Activated naive CD4-positive, alpha-beta T cell treated with anti-CD3 and anti-CD28 coated beads, Interleukin-2, amount 50 U/mL, for 24 hours (primary cell): Measurements from ENCODE around the gene HSF2BP.
"Not testable (repeated sequence)": the region's sequence is repeated elsewhere in the genome, so short reads cannot be mapped to it uniquely, and the experiment has no call there.

ENCODE experiments used
- H3K27ac Mint-ChIP-seq: one replicate; pipeline ENCODE4 v1.8.0; 2021; ENCODE audit warnings: mild to moderate bottlenecking, mixed read lengths
- H3K27me3 Mint-ChIP-seq: one replicate; pipeline ENCODE4 v1.8.0; 2021; ENCODE audit warnings: mixed read lengths
- H3K36me3 Mint-ChIP-seq: one replicate; pipeline ENCODE4 v1.8.0; 2021; ENCODE audit warnings: mixed read lengths
- H3K4me1 Mint-ChIP-seq: one replicate; pipeline ENCODE4 v1.8.0; 2021; ENCODE audit warnings: mixed read lengths
- H3K4me3 Mint-ChIP-seq: one replicate; pipeline ENCODE4 v1.8.0; 2021; ENCODE audit warnings: mild to moderate bottlenecking, mixed read lengths
- H3K9me3 Mint-ChIP-seq: one replicate; pipeline ENCODE4 v1.8.0; 2021; ENCODE audit warnings: mixed read lengths

Gene HSF2BP

GRCh38 chr21:43585924-43586413, 73.3 kb downstream of the HSF2BP start:
- no peaks in the 10 kb centered on the region for H3K9me3 Mint-ChIP-seq
- no peaks in the 10 kb centered on the region for H3K4me1 Mint-ChIP-seq
- no peak overlapping the region for H3K27ac Mint-ChIP-seq
- no peak overlapping the region for H3K4me3 Mint-ChIP-seq
- peaks cover 1% of the 10 kb centered on the region for H3K36me3 Mint-ChIP-seq
- no peaks in the 10 kb centered on the region for H3K27me3 Mint-ChIP-seq

GRCh38 chr21:43585514-43585913, 73.8 kb downstream of the HSF2BP start:
- Mint-ChIP-seq H3K4me3 (no peak overlapping the region), H3K4me1 (no peaks in the 10 kb centered on the region), H3K27me3 (no peaks in the 10 kb centered on the region), H3K36me3 (peaks cover under 1% of the 10 kb centered on the region), H3K27ac (no peak overlapping the region), H3K9me3 (no peaks in the 10 kb centered on the region)

- H3K9me3 Mint-ChIP-seq = no peaks in the 10 kb centered on the region
- no peaks in the 10 kb centered on the region for H3K36me3 Mint-ChIP-seq
- no peaks in the 10 kb centered on the region for H3K27me3 Mint-ChIP-seq
- no peak overlapping the region for H3K27ac Mint-ChIP-seq
- no peaks in the 10 kb centered on the region for H3K4me1 Mint-ChIP-seq
- H3K4me3 Mint-ChIP-seq = no peak overlapping the region
These were observed 77.8 kb downstream of the HSF2BP start for GRCh38 chr21:43581453-43581852.

- H3K27ac Mint-ChIP-seq = no peak overlapping the region
- H3K27me3 Mint-ChIP-seq = no peaks in the 10 kb centered on the region
- no peaks in the 10 kb centered on the region for H3K9me3 Mint-ChIP-seq
- no peaks in the 10 kb centered on the region for H3K36me3 Mint-ChIP-seq
- no peak overlapping the region for H3K4me3 Mint-ChIP-seq
- no peaks in the 10 kb centered on the region for H3K4me1 Mint-ChIP-seq
These were observed 80.5 kb downstream of the HSF2BP start for GRCh38 chr21:43578677-43579303.

GRCh38 chr21:43575473-43575844, 83.8 kb downstream of the HSF2BP start:
- H3K4me3 Mint-ChIP-seq = no peak overlapping the region
- no peaks in the 10 kb centered on the region for H3K27me3 Mint-ChIP-seq
- H3K27ac Mint-ChIP-seq = no peak overlapping the region
- H3K9me3 Mint-ChIP-seq = no peaks in the 10 kb centered on the region
- H3K4me1 Mint-ChIP-seq = no peaks in the 10 kb centered on the region
- no peaks in the 10 kb centered on the region for H3K36me3 Mint-ChIP-seq

- H3K4me1 Mint-ChIP-seq = no peaks in the 10 kb centered on the region
- H3K27ac Mint-ChIP-seq = no peak overlapping the region
- no peaks in the 10 kb centered on the region for H3K9me3 Mint-ChIP-seq
- H3K36me3 Mint-ChIP-seq = no peaks in the 10 kb centered on the region
- H3K4me3 Mint-ChIP-seq = no peak overlapping the region
- H3K27me3 Mint-ChIP-seq = no peaks in the 10 kb centered on the region
These were observed 84.4 kb downstream of the HSF2BP start for GRCh38 chr21:43574741-43575472.

- Mint-ChIP-seq H3K27me3 (no peaks in the 10 kb centered on the region), H3K27ac (no peak overlapping the region), H3K9me3 (no peaks in the 10 kb centered on the region)
These were observed 85.4 kb downstream of the HSF2BP start for GRCh38 chr21:43573921-43574320.

GRCh38 chr21:43572446-43572845, 86.8 kb downstream of the HSF2BP start:
- H3K36me3 Mint-ChIP-seq = no peaks in the 10 kb centered on the region
- H3K9me3 Mint-ChIP-seq = no peaks in the 10 kb centered on the region
- no peak overlapping the region for H3K27ac Mint-ChIP-seq
- H3K27me3 Mint-ChIP-seq = no peaks in the 10 kb centered on the region
- H3K4me3 Mint-ChIP-seq = no peak overlapping the region
- H3K4me1 Mint-ChIP-seq = no peaks in the 10 kb centered on the region

More at GRCh38 chr21:43573921-43574320, 85.4 kb downstream of the HSF2BP start:
- Mint-ChIP-seq H3K36me3 (no peaks in the 10 kb centered on the region), H3K4me1 (no peaks in the 10 kb centered on the region), H3K4me3 (no peak overlapping the region)

GRCh38 chr21:43571976-43572375, 87.3 kb downstream of the HSF2BP start:
- H3K36me3 Mint-ChIP-seq = no peaks in the 10 kb centered on the region
- no peaks in the 10 kb centered on the region for H3K27me3 Mint-ChIP-seq
- no peak overlapping the region for H3K27ac Mint-ChIP-seq
- H3K9me3 Mint-ChIP-seq = no peaks in the 10 kb centered on the region
- no peak overlapping the region for H3K4me3 Mint-ChIP-seq
- H3K4me1 Mint-ChIP-seq = no peaks in the 10 kb centered on the region

GRCh38 chr21:43570195-43570594, 89.1 kb downstream of the HSF2BP start:
- H3K4me3 Mint-ChIP-seq, H3K9me3 Mint-ChIP-seq, H3K27ac Mint-ChIP-seq, H3K4me1 Mint-ChIP-seq, H3K27me3 Mint-ChIP-seq, H3K36me3 Mint-ChIP-seq: not testable (repeated sequence)

GRCh38 chr21:43562451-43562850, 96.8 kb downstream of the HSF2BP start:
- H3K9me3 Mint-ChIP-seq, H3K27me3 Mint-ChIP-seq, H3K27ac Mint-ChIP-seq, H3K4me3 Mint-ChIP-seq, H3K36me3 Mint-ChIP-seq, H3K4me1 Mint-ChIP-seq: not testable (repeated sequence)

- not testable (repeated sequence) for H3K9me3 Mint-ChIP-seq, H3K27ac Mint-ChIP-seq, H3K27me3 Mint-ChIP-seq, H3K4me1 Mint-ChIP-seq, H3K36me3 Mint-ChIP-seq, H3K4me3 Mint-ChIP-seq
These were observed 118.7 kb downstream of the HSF2BP start for GRCh38 chr21:43540561-43540960.

GRCh38 chr21:43522495-43523131, 136.7 kb downstream of the HSF2BP start:
- H3K4me3 Mint-ChIP-seq, H3K27me3 Mint-ChIP-seq, H3K36me3 Mint-ChIP-seq, H3K27ac Mint-ChIP-seq, H3K4me1 Mint-ChIP-seq, H3K9me3 Mint-ChIP-seq: not testable (repeated sequence)

- H3K27me3 Mint-ChIP-seq, H3K4me3 Mint-ChIP-seq, H3K36me3 Mint-ChIP-seq, H3K9me3 Mint-ChIP-seq, H3K4me1 Mint-ChIP-seq, H3K27ac Mint-ChIP-seq: not testable (repeated sequence)
These were observed 141.6 kb downstream of the HSF2BP start for GRCh38 chr21:43517701-43518100.

GRCh38 chr21:43516860-43517627, 142.2 kb downstream of the HSF2BP start:
- H3K36me3 Mint-ChIP-seq, H3K27ac Mint-ChIP-seq, H3K9me3 Mint-ChIP-seq, H3K4me1 Mint-ChIP-seq, H3K27me3 Mint-ChIP-seq, H3K4me3 Mint-ChIP-seq: not testable (repeated sequence)
